LNCaP clone FGC (cell line): ENCODE data around the gene TUBA1B.
"Not testable (repeated sequence)": the region's sequence is repeated elsewhere in the genome, so short reads cannot be mapped to it uniquely, and the experiment has no call there.

Experiments used
- DNase-seq: peaks from one replicate; pipeline ENCODE4 v3.0.0-alpha.2; 2011; ENCODE audit warnings: low read depth
- H3K4me3 ChIP-seq: 2 replicates; pipeline ENCODE4 v1.5.1; 2011; ENCODE audit warnings: mild to moderate bottlenecking, low read depth, low read length, control low read depth
- TF ChIP-seq, protein P1 (sequence below): IDR thresholded peaks from 2 replicates; pipeline ENCODE4 v1.5.1; 2012; ENCODE audit warnings: mild to moderate bottlenecking; ENCODE audit not compliant: control insufficient read depth, insufficient read depth; ENCODE audit errors: extremely low read depth

TUBA1B gene

GRCh38 chr12:49133590-49133989 lies 2.4 kb upstream of the TUBA1B start:
- TF ChIP-seq, protein P1, sequence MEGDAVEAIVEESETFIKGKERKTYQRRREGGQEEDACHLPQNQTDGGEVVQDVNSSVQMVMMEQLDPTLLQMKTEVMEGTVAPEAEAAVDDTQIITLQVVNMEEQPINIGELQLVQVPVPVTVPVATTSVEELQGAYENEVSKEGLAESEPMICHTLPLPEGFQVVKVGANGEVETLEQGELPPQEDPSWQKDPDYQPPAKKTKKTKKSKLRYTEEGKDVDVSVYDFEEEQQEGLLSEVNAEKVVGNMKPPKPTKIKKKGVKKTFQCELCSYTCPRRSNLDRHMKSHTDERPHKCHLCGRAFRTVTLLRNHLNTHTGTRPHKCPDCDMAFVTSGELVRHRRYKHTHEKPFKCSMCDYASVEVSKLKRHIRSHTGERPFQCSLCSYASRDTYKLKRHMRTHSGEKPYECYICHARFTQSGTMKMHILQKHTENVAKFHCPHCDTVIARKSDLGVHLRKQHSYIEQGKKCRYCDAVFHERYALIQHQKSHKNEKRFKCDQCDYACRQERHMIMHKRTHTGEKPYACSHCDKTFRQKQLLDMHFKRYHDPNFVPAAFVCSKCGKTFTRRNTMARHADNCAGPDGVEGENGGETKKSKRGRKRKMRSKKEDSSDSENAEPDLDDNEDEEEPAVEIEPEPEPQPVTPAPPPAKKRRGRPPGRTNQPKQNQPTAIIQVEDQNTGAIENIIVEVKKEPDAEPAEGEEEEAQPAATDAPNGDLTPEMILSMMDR: no peak
- H3K4me3 ChIP-seq: no peak overlapping the region
- no peak for DNase-seq

DNA sequence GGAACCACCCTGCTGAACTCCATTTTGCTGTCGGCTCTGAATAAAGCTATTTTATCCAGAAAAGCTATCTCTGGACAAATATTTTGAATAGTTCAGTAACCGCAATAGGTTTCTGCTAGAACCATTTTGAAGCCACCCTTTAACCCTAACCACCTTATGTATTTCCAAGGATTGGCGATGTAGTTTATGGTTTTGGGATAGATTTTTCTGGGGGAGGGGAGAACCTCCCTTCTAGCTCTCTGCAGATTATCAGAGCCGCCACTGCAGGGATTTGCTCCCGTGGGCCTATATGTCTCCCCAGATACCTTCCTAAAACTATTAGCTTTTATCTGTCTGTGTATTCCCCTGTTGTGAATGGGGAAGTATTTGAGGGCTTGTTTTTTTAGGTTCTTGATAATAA lies 1.8 kb upstream of the TUBA1B start:
- TF ChIP-seq, protein P1: no peak
- no peak for DNase-seq

GRCh38 chr12:49131894-49132461 lies 783 bp upstream of the TUBA1B start:
- peak overlapping the region; percentile 48 for H3K4me3 ChIP-seq
- TF ChIP-seq, protein P1: no peak
- DNase-seq: no peak

More for the DNA sequence above, 1.8 kb upstream of the TUBA1B start:
- H3K4me3 ChIP-seq: no peak overlapping the region

- peak overlapping the region; percentile 86 for H3K4me3 ChIP-seq
- DNase-seq: peak; percentile 74
- TF ChIP-seq, protein P1: peak; percentile 92
Measured at GRCh38 chr12:49130151-49131050, 794 bp downstream of the TUBA1B start.

- TF ChIP-seq, protein P1: no peak
- H3K4me3 ChIP-seq: peak overlapping the region; percentile 86
- no peak for DNase-seq
Measured at GRCh38 chr12:49129332-49130150, 1.7 kb downstream of the TUBA1B start.

- H3K4me3 ChIP-seq, DNase-seq: not testable (repeated sequence)
Measured at GRCh38 chr12:49127971-49128370, 3.2 kb downstream of the TUBA1B start.
